Ishikawa (cell line): ENCODE results near the gene SLC5A10.

Source experiments
- CREB1 ChIP-seq: IDR thresholded peaks from 2 replicates; pipeline ENCODE4 v1.6.1; 2012; ENCODE audit warnings: low read depth
- EP300 ChIP-seq: IDR thresholded peaks from 2 replicates; pipeline ENCODE4 v1.6.1; 2012; ENCODE audit warnings: borderline replicate concordance
- FOXM1 ChIP-seq: IDR thresholded peaks from 2 replicates; pipeline ENCODE4 v1.6.1; 2012; ENCODE audit warnings: low read depth, borderline replicate concordance
- MAX ChIP-seq: IDR thresholded peaks from 2 replicates; pipeline ENCODE4 v1.6.1; 2012
- NFIC ChIP-seq: IDR thresholded peaks from 2 replicates; pipeline ENCODE4 v1.6.1; 2012
- RAD21 ChIP-seq: IDR thresholded peaks from 2 replicates; pipeline ENCODE4 v1.6.1; 2012; ENCODE audit warnings: low read depth
- REST ChIP-seq: IDR thresholded peaks from 2 replicates; pipeline ENCODE4 v1.6.1; 2012; ENCODE audit warnings: low read depth, mild to moderate bottlenecking
- TCF12 ChIP-seq: IDR thresholded peaks from 2 replicates; pipeline ENCODE4 v1.6.1; 2012; ENCODE audit warnings: low read depth
- USF1 ChIP-seq: IDR thresholded peaks from 2 replicates; pipeline ENCODE4 v1.6.1; 2012
- YY1 ChIP-seq: IDR thresholded peaks from 2 replicates; pipeline ENCODE4 v1.6.1; 2012; ENCODE audit warnings: low read depth
- ZBTB7A ChIP-seq: IDR thresholded peaks from 2 replicates; pipeline ENCODE4 v1.6.1; 2012; ENCODE audit warnings: low read depth

GRCh38 chr17:19017804-19018599 lies 66.0 kb downstream of the SLC5A10 start:
- no peak for TF ChIP-seq REST
- TF ChIP-seq FOXM1: no peak
- no peak for TF ChIP-seq NFIC
- TF ChIP-seq ZBTB7A: no peak
- no peak for TF ChIP-seq EP300
- no peak for TF ChIP-seq RAD21
- TF ChIP-seq MAX: no peak
- no peak for TF ChIP-seq TCF12
- TF ChIP-seq YY1: no peak
- no peak for TF ChIP-seq USF1
- no peak for TF ChIP-seq CREB1
